H1 (cell line): ENCODE measurements around the gene CNN3. TPM values are rescaled to one million over a fixed set of nuclear protein-coding genes. Genes with fewer than 3 reads are reported as not detected.

ENCODE experiments used
- BACH1 ChIP-seq: IDR thresholded peaks from 2 replicates; pipeline ENCODE4 v1.6.1; 2012; ENCODE audit warnings: low read length, improper control_type of control experiment
- BCL11A ChIP-seq, 2 experiments: IDR thresholded peaks; one replicate each; pipeline ENCODE4 v1.6.1; 2011; ENCODE audit warnings: low read depth in 2 of 2, low read length in 2 of 2, mild to moderate bottlenecking in 2 of 2
- CBX5 ChIP-seq: fragments of 300-800, 300-1000 bp; sonication (generic); IDR thresholded peaks from 2 replicates; pipeline ENCODE4 v1.7.1; 2016; ENCODE audit warnings: antibody characterized with exemption, low read length, low read depth
- CBX8 ChIP-seq: fragments of 300-800, 300-1000 bp; sonication (generic); IDR thresholded peaks from 2 replicates; pipeline ENCODE4 v1.7.1; 2016; ENCODE audit warnings: low read depth, low read length, borderline replicate concordance
- CHD1 ChIP-seq: IDR thresholded peaks from 2 replicates; pipeline ENCODE4 v1.6.1; 2012; ENCODE audit warnings: low read depth, low read length, improper control_type of control experiment
- CHD2 ChIP-seq: IDR thresholded peaks from 2 replicates; pipeline ENCODE4 v1.6.1; 2012; ENCODE audit warnings: low read length, improper control_type of control experiment
- CTBP2 ChIP-seq: IDR thresholded peaks from 2 replicates; pipeline ENCODE4 v1.7.0; 2011; ENCODE audit warnings: borderline replicate concordance, mild to moderate bottlenecking, moderate library complexity, mixed read lengths, low read length; ENCODE audit not compliant: insufficient read depth, insufficient read length
- EGR1 ChIP-seq: IDR thresholded peaks from 2 replicates; pipeline ENCODE4 v1.6.1; 2011; ENCODE audit warnings: low read depth, low read length, borderline replicate concordance
- GABPA ChIP-seq: IDR thresholded peaks from 2 replicates; pipeline ENCODE4 v1.6.1; 2011; ENCODE audit warnings: mild to moderate bottlenecking, low read length, moderate library complexity, borderline replicate concordance; ENCODE audit not compliant: insufficient read depth
- GTF2F1 ChIP-seq: IDR thresholded peaks from 2 replicates; pipeline ENCODE4 v1.6.1; 2012; ENCODE audit warnings: low read depth, low read length, improper control_type of control experiment, borderline replicate concordance
- KDM4A ChIP-seq: IDR thresholded peaks from one replicate; pipeline ENCODE4 v1.7.1; 2012; ENCODE audit warnings: low read depth, mild to moderate bottlenecking, moderate library complexity, low read length, inconsistent platforms; ENCODE audit not compliant: severe bottlenecking
- KDM5A ChIP-seq: fragments of 200-600 bp; IDR thresholded peaks from 2 replicates; pipeline ENCODE4 v1.7.1; 2012; ENCODE audit warnings: mild to moderate bottlenecking, low read length, inconsistent platforms, mixed read lengths
- POLR2A ChIP-seq, 2 experiments: IDR thresholded peaks; 1 replicate in 1 of 2; 2 replicates in 1 of 2; pipeline ENCODE4 v1.6.1; 2011; ENCODE audit warnings: low read depth in 2 of 2, low read length in 2 of 2, mild to moderate bottlenecking in 2 of 2; ENCODE audit errors: control extremely low read depth in 1 of 2
- POU5F1 ChIP-seq: IDR thresholded peaks from 2 replicates; pipeline ENCODE4 v1.6.1; 2011; ENCODE audit warnings: low read depth, mild to moderate bottlenecking, low read length, moderate library complexity
- RAD21 ChIP-seq, 2 experiments: IDR thresholded peaks in 1 of 2; conservative IDR thresholded peaks in 1 of 2; 2 replicates each; pipeline ENCODE4 v1.6.1; 2011; ENCODE audit warnings: low read depth in 2 of 2, low read length in 2 of 2, improper control_type of control experiment in 1 of 2, inconsistent platforms in 1 of 2, mild to moderate bottlenecking in 1 of 2, moderate library complexity in 1 of 2
- RBBP5 ChIP-seq: IDR thresholded peaks from 2 replicates; pipeline ENCODE4 v1.7.1; 2012; ENCODE audit warnings: low read depth, mild to moderate bottlenecking, inconsistent platforms, low read length, moderate library complexity, borderline replicate concordance
- SIN3A ChIP-seq, 2 experiments: IDR thresholded peaks in 1 of 2; conservative IDR thresholded peaks in 1 of 2; 2 replicates each; pipeline ENCODE4 v1.6.1; 2011 to 2012; ENCODE audit warnings: low read length in 2 of 2, improper control_type of control experiment in 1 of 2, low read depth in 1 of 2, mild to moderate bottlenecking in 1 of 2
- SIRT6 ChIP-seq: IDR thresholded peaks from one replicate; pipeline ENCODE4 v1.7.1; 2012; ENCODE audit warnings: low read length, inconsistent platforms
- SIX5 ChIP-seq: IDR thresholded peaks from 2 replicates; pipeline ENCODE4 v1.6.1; 2011; ENCODE audit warnings: mild to moderate bottlenecking, low read depth, low read length
- SP2 ChIP-seq: IDR thresholded peaks from 2 replicates; pipeline ENCODE4 v1.6.1; 2012; ENCODE audit warnings: mild to moderate bottlenecking, low read length, inconsistent platforms
- SP4 ChIP-seq: IDR thresholded peaks from 2 replicates; pipeline ENCODE4 v1.6.1; 2012; ENCODE audit warnings: low read length, inconsistent platforms
- TAF7 ChIP-seq: optimal IDR thresholded peaks from 2 replicates; pipeline ENCODE3; 2011; ENCODE audit warnings: low read depth, mild to moderate bottlenecking, inconsistent platforms, low read length, moderate library complexity, borderline replicate concordance
- TBP ChIP-seq: IDR thresholded peaks from 2 replicates; pipeline ENCODE4 v1.6.1; 2011; ENCODE audit warnings: low read depth, low read length, improper control_type of control experiment
- TEAD4 ChIP-seq: IDR thresholded peaks from 2 replicates; pipeline ENCODE4 v1.6.1; 2012; ENCODE audit warnings: low read depth, low read length, inconsistent platforms, mixed read lengths
- YY1 ChIP-seq: IDR thresholded peaks from 2 replicates; pipeline ENCODE4 v1.6.1; 2011; ENCODE audit warnings: low read depth, mild to moderate bottlenecking, low read length
- polyA plus RNA-seq, 7 experiments: library from polyadenylated mRNA; depleted of rRNA in 3 of 7; stranded (reverse) in 5 of 7; unstranded in 2 of 7; fragments of >200 nt in 5 of 7; fragments of 200-250 nt in 2 of 7; gene quantifications; 1 replicate in 5 of 7; 2 replicates in 1 of 7; 4 replicates in 1 of 7; pipeline versions ENCODE4 v1.2.1 to v1.2.3, GENCODE V29; 2011 to 2013; ENCODE audit warnings: missing spikeins in 2 of 7, mixed read lengths in 2 of 7
- total RNA-seq: library from RNA; stranded (reverse); fragmentation: NEBNext Ultra II Directional; extraction: Animal tissue kit (Norgen Biotek cat#: 25700); gene quantifications from 2 replicates; pipeline ENCODE4 v1.2.1, GENCODE V29; 2021

CNN3 gene
- total and polyA plus RNA-seq, 2 of the 8 experiments (the other 6 are each of a cell fraction or from before 2014, with no cell fraction given): 134 to 266 TPM

GRCh38 chr1:94854458-94855306 lies 72.2 kb downstream of the CNN3 start (continued):
- TF ChIP-seq CBX5: no peak
- TF ChIP-seq CBX8: no peak
- TF ChIP-seq YY1: no peak
- no peak for TF ChIP-seq POU5F1
- TF ChIP-seq TBP: no peak; the same call in 1 of the 2 replicates
- no peak for TF ChIP-seq TAF7
- TF ChIP-seq BACH1: no peak
- TF ChIP-seq KDM5A: no peak
- TF ChIP-seq BCL11A (IDR thresholded peaks at IDR 0.05; ENCODE audit: low read depth in 2 of 2, low read length in 2 of 2): no peak
- TF ChIP-seq CHD2: no peak
- no peak for TF ChIP-seq SP4
- TF ChIP-seq CHD1: no peak
- no peak for TF ChIP-seq SIX5
- TF ChIP-seq EGR1: no peak
- TF ChIP-seq TEAD4: 0 out of 2 replicates have a peak, but pooled peaks have one; percentile 48
- no peak for TF ChIP-seq GTF2F1
- peak; percentile 93 to 97 for TF ChIP-seq RAD21 (IDR thresholded peaks at IDR 0.05 in 1 of 2, conservative IDR thresholded peaks at IDR 0.05 in 1 of 2; ENCODE audit: low read depth in 2 of 2, low read length in 2 of 2)
- no peak for TF ChIP-seq GABPA
- no peak for TF ChIP-seq RBBP5
- no peak for TF ChIP-seq CTBP2
- no peak for TF ChIP-seq POLR2A (IDR thresholded peaks at IDR 0.05; ENCODE audit: control extremely low read depth in 1 of 2, low read depth in 2 of 2, low read length in 2 of 2)
- TF ChIP-seq KDM4A: no peak
- TF ChIP-seq SP2: no peak
- peak in 1 of 2 experiments; percentile 76; a peak in 1 of 4 replicates for TF ChIP-seq SIN3A (conservative IDR thresholded peaks at IDR 0.05 in 1 of 2, IDR thresholded peaks at IDR 0.05 in 1 of 2; ENCODE audit: low read depth in 1 of 2, low read length in 2 of 2)
- no peak for TF ChIP-seq SIRT6
